NCI-H2081 treated with DMSO at 0.1 percent for 48 hours (cell line): Measurements from ENCODE around the gene ZNF787.
"Not testable (repeated sequence)": the region's sequence is repeated elsewhere in the genome, so short reads cannot be mapped to it uniquely, and the experiment has no call there.

ENCODE experiments used
- DNase-seq: peaks from one replicate; lab custom pipeline; 2025; lab: John Stamatoyannopoulos, UW

Gene ZNF787

GRCh38 chr19:56121180-56122167 is at the start of gene ZNF787:
ZNF787 (minus strand) TSS chr19:56121295; CDS start chr19:56103217, 18,078 bp downstream.
- peak; percentile 57 for DNase-seq

- no peak for DNase-seq
These were observed 49.2 kb upstream of the ZNF787 start for GRCh38 chr19:56170261-56170660.

- no peak for DNase-seq
These were observed 46.0 kb upstream of the ZNF787 start for GRCh38 chr19:56167064-56167578.

GRCh38 chr19:56163097-56163496 is 42.0 kb upstream of the ZNF787 start:
- no peak for DNase-seq

- no peak for DNase-seq
These were observed 41.2 kb upstream of the ZNF787 start for GRCh38 chr19:56162258-56162657.

GRCh38 chr19:56161534-56161933 is 40.4 kb upstream of the ZNF787 start:
- DNase-seq: no peak

GRCh38 chr19:56159622-56160271 is 38.7 kb upstream of the ZNF787 start:
- no peak for DNase-seq

GRCh38 chr19:56159009-56159559 is 38.0 kb upstream of the ZNF787 start:
- no peak for DNase-seq

- DNase-seq: no peak
These were observed 37.2 kb upstream of the ZNF787 start for GRCh38 chr19:56158170-56158757.

GRCh38 chr19:56156768-56157167 is 35.7 kb upstream of the ZNF787 start:
- DNase-seq: no peak

GRCh38 chr19:56155124-56155687 is 34.1 kb upstream of the ZNF787 start:
- no peak for DNase-seq

GRCh38 chr19:56153507-56153906 is 32.4 kb upstream of the ZNF787 start:
- DNase-seq: no peak

GRCh38 chr19:56152644-56153043 is 31.5 kb upstream of the ZNF787 start:
- DNase-seq: no peak

- DNase-seq: no peak
These were observed 29.3 kb upstream of the ZNF787 start for GRCh38 chr19:56150358-56150757.

GRCh38 chr19:56149656-56150038 is 28.6 kb upstream of the ZNF787 start:
- no peak for DNase-seq

- not testable (repeated sequence) for DNase-seq
These were observed 28.0 kb upstream of the ZNF787 start for GRCh38 chr19:56148955-56149655.

GRCh38 chr19:56148096-56148495 is 27.0 kb upstream of the ZNF787 start:
- no peak for DNase-seq

GRCh38 chr19:56147307-56147706 is 26.2 kb upstream of the ZNF787 start:
- DNase-seq: no peak

- no peak for DNase-seq
These were observed 25.8 kb upstream of the ZNF787 start for GRCh38 chr19:56146904-56147303.

GRCh38 chr19:56145698-56146097 is 24.6 kb upstream of the ZNF787 start:
- no peak for DNase-seq

GRCh38 chr19:56144831-56145230 is 23.7 kb upstream of the ZNF787 start:
- no peak for DNase-seq
